Activated CD4-positive, alpha-beta T cell treated with anti-CD3 and anti-CD28 coated beads, Interleukin-10, Interleukin-2, amounts not matched to agents 100 ng/mL and 50 ng/mL, durations not matched to agents 16 hours and 8 hours (primary cell): ENCODE measurements around the gene F10.
"Not testable (repeated sequence)": the region's sequence is repeated elsewhere in the genome, so short reads cannot be mapped to it uniquely, and the experiment has no call there.

Experiments
- DNase-seq: peaks from one replicate; pipeline ENCODE4 v3.0.0-alpha.2; 2020

F10 gene

DNA sequence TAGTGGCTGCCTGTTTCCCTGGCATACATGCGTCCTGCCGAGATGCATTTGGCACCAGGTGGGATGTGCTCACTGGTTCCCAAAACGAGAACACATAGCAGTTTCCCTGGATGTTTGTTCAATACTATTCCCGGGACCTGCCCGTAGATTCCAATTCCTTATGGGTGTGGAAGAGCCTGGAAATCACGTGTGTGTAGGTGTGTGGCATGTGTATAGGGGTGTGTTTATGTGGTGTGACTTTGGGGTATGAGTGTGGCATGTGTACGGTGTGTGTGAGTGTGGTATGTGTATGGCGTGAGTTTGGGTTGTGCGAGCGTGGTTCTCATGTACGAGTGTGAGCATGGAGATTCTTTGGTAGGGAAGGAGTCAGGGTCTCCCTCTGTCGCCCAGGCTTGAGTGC lies 19.9 kb upstream of the F10 start:
- DNase-seq, result no peak

DNA sequence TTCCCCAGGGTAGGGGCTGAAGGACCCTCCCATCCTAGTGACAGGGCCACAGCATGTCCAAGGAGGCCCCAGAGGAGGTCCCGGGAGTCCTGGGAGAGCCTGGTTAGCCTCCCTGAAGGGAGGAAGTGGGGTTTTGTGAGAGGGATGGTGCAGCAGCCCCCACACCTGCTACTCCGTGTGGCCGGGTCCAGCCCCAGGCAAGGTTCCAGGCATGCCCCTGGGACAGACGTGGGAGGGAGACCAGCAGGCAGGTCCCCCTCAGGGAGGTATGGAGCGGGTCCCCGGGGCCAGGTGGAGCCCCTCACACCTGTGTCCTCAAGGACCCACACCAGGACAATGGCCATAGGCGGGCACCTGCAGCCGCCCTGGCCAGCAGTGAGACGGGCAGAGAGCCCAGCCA lies 19.0 kb upstream of the F10 start:
- DNase-seq, result no peak

DNA sequence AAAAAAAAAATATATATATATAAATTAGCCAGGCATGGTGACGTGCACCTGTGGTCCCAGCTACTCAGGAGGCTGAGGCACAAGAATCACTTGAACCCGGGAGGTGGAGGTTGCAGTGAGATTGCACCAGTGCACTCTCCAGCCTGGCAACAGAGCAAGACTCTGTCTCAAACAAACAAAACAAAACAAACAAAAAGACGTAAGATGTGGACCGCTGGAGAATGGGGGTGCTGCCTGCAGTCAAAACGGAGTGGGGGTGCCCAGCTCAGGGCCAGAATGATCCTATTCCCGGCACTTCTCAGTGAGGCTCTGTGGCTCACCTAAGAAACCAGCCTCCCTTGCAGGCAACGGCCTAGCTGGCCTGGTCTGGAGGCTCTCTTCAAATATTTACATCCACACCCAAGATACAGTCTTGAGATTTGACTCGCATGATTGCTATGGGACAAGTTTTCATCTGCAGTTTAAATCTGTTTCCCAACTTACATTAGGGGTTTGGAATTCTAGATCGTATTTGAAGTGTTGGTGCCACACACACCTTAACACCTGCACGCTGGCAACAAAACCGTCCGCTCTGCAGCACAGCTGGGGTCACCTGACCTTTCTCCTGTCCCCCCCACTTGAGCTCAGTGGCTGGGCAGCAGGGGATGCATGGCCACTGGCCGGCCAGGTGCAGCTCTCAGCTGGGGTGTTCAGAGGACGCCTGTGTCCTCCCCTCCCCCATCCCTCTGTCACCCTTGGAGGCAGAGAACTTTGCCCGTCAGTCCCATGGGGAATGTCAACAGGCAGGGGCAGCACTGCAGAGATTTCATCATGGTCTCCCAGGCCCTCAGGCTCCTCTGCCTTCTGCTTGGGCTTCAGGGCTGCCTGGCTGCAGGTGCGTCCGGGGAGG lies 17.3 kb upstream of the F10 start, which contains the start of gene F7:
Gene F7, plus strand, starts transcription at position 760 of the 889 bp plus-strand sequence. Its CDS starts 51 bp downstream, at position 811.
- no peak for DNase-seq

DNA sequence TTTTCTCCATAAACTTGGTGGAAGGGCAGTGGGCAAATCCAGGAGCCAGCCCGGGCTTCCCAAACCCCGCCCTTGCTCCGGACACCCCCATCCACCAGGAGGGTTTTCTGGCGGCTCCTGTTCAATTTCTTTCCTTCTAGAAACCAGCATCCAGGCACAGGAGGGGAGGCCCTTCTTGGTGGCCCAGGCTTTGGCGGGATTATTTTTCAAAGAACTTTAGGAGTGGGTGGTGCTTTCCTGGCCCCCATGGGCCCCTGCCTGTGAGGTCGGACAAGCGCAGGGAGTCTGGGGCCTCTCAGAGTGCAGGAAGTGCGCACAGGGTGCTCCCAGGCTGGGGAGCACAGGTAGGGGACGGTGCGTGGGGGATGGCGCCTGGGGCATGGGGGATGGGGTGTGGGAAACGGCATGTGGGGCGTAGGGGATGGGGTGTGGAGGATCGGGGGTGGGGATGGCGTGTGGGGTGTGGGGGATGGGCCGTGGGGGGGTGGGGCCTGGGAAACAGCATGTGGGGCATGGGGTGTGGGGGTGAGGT lies 16.6 kb upstream of the F10 start:
- no peak for DNase-seq

DNA sequence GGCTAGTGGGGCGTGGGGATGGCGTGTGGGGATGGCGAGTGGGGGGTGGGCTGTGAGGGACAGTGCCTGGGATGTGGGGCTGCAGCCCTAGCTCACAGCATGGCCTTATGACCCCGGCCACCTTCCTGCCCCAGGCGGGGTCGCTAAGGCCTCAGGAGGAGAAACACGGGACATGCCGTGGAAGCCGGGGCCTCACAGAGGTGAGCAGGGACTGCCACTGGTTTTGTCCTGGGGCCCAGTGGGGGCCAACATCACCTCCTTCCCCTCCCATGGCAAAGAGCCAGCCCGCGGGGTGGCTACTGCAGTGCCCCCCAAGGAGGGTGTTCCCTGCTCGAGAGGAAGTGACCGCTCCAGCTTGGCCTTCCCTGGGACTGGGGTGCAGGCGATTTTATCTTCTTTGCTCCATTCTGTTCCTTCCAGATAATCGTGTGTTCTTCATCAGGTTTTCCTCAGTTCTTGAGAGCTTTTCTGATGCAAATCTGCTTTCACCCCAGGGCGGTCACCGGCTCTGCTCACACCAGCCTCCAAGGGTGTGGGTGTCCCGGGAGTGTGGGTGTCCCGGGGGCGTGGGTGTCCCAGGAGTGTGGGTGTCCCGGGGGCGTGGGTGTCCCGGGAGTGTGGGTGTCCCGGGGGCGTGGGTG lies 15.8 kb upstream of the F10 start:
- no peak for DNase-seq

DNA sequence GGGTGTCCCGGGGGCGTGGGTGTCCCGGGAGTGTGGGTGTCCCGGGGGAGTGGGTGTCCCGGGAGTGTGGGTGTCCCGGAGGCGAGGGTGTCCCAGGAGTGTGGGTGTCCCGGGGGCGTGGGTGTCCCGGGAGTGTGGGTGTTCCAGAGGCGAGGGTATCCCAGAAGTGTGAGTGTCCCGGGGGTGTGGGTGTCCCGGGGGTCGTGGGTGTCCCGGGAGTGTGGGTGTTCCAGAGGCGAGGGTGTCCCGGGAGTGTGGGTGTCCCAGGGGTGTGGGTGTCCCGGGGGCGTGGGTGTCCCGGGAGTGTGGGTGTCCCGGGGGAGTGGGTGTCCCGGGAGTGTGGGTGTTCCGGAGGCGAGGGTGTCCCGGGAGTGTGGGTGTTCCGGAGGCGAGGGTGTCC lies 14.1 kb upstream of the F10 start:
- not testable (repeated sequence) for DNase-seq

DNA sequence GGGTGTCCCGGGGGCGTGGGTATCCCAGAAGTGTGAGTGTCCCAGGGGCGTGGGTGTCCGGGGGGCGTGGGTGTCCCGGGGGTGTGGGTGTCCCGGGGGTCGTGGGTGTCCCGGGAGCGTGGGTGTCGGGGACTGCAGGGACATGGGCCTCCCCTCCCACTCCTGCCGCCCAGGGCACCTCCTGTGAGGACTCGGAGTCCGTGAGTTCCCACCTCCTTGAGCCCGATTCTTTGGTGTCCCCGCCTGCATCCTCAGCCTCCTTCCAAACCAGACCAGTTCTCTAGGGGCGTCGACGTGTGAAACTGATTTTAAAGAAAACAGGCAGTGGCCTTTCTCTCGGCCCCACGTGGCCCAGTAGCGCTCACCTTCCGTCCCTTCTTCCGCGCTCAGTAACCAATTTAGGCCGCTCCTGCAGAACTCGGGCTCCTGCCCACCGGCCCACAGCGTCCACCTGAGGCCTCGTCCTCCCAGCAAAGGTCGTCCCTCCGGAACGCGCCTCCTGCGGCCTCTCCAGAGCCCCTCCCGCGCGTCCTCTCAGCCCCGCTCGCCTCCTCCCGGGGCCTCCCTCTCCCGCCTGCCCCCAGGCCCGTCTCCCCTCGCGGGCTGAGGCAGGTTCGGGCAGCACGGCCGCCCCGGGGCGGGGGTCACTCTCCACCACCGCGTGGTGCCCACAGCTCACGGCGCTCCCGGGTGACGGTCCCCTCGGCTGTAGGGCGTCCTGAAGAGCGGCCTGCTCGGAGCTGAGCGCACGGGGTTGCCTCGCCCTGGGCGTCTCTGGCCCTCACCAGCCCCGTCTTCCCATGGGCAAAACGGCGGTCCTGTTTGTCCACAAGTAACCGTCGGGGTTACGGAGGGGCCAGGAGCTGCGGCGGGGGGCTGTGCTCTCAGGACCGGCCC lies 13.2 kb upstream of the F10 start:
- no peak for DNase-seq

DNA sequence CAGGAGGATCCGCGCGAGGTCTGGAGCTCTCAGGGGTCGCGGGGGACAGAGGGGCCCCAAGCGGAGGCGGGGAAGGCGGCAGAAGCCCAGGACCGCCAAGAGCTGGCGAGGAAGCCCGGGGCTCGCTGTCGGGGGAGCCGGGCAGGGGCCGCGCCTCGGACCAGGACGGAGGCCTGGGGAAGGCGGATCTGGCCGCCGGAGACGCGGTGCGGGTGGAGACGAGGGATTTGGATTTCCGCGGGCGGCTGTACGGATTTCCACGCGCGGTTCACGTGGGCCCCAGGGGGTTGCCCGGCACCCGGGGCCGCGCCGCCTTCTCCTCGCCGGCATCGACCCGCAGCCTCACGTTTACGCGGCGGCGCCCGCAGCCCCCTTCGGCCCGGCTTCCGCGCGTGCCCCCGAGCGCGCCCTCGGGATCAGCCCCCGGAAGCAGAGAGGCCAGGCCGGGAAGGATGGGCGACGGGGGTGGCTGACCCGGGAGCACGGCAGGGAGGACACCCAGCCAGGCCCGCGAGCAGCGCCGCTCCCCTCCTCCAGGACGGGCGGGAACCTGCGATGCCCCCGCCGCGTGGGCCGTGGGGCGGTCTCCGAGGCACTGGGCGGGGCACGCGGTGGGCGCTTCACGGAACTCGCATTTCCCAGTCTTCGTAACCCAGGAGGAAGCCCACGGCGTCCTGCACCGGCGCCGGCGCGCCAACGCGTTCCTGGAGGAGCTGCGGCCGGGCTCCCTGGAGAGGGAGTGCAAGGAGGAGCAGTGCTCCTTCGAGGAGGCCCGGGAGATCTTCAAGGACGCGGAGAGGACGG lies 12.3 kb upstream of the F10 start:
- DNase-seq, result no peak

DNA sequence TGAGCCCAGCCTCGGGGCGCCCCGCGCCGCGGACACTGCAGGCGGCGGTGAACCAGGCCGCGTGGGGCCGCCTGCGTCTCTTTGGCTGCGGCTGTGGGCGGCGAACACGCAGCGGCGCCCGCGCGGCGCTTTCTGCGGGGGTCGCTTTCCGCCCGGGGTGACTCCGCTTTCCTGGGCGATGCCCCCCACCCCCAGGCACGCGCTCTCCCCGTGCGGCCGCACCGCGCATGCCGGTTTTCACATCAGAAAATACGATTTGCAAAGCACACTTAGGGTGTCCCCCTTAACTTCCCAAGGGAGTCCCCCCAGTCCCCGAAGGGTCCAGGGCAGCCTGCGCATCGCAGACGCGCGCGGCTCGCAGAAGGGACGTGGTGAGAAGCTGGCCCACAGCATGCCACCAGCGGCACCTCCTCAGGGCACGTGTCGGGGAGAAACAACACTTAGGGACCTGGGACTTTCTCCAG lies 11.7 kb upstream of the F10 start:
- DNase-seq, result no peak

DNA sequence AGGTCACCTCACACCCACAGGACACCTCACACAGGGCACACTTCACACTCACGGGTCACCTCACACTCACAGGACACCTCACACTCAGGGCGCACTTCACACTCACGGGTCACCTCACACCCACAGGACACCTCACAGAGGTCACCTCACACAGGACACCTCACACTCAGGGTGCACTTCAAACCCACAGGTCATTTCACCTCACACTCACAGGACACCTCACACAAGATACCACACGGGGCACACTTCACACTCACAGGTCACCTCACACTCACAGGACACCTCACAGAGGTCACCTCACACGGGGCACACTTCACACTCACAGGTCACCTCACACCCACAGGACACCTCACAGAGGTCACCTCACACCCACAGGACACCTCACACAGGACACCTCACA lies 10.8 kb upstream of the F10 start:
- DNase-seq, result not testable (repeated sequence)

DNA sequence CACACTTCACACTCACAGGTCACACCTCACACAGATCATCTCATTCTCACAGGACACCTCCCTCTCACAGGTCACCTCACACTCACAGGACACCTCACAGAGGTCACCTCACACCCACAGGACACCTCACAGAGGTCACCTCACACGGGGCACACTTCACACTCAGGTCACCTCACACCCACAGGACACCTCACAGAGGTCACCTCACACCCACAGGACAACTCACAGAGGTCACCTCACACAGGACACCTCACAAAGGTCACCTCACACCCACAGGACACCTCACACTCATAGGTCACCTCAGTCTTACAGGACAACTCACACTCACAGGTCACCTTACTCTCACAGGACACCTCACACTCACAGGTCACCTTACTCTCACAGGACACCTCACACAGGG lies 10.1 kb upstream of the F10 start:
- not testable (repeated sequence) for DNase-seq

DNA sequence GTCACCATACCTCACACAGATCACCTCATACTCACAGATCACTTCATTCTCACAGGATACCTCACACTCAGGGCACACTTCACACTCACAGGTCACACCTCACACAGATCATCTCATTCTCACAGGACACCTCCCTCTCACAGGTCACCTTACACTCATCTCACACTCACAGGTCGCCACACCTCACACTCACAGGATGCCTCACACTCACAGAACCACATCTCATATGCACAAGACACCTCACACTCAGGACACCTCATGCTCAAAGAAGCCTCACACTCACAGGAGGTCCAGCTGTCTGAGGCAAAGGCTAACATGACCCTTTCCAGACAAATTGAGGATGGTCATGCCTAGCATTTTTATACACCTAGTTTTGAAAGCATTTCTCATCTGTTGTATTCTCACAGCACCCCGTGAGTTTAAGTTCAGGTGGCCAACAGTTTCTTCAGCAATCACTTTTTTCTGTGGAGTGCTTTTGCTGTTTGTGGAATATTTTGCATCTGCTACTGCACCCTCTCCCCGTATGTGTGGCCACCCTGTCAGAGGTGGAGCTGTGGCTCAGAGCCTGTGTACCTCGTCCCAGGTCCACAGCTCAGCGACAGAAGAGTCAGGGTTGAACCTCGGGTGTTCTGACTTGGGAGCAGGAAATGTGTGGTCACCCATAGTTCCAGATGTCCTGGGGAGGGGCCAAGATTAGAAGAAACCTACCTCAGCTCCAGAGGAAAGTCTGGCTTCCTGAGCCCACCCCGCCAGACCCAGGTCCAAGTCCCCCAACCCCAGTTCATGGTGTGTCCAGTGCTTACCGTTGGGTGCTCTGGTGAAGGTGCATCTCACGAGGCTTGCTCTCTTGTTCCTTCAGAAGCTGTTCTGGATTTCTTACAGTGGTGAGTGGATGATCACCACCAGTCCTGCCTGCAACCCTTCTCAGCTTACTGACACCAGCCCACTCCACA lies 9.4 kb upstream of the F10 start:
- DNase-seq, result no peak

DNA sequence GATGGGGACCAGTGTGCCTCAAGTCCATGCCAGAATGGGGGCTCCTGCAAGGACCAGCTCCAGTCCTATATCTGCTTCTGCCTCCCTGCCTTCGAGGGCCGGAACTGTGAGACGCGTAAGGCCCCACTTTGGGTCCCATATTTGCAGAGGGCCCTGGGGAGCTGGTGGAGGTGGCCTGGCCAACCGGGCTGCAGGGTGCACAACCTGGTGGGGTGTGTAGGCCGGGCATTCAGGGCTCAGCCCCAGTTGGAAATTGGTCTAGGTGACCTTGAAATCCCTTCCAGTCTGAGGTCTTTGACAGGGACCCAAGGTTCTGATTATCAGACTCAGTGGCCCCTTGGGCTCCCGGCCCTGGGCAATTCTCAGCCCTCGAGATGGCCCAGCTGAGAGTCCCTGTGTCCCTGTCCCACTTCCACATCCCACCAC lies 8.7 kb upstream of the F10 start:
- no peak for DNase-seq

DNA sequence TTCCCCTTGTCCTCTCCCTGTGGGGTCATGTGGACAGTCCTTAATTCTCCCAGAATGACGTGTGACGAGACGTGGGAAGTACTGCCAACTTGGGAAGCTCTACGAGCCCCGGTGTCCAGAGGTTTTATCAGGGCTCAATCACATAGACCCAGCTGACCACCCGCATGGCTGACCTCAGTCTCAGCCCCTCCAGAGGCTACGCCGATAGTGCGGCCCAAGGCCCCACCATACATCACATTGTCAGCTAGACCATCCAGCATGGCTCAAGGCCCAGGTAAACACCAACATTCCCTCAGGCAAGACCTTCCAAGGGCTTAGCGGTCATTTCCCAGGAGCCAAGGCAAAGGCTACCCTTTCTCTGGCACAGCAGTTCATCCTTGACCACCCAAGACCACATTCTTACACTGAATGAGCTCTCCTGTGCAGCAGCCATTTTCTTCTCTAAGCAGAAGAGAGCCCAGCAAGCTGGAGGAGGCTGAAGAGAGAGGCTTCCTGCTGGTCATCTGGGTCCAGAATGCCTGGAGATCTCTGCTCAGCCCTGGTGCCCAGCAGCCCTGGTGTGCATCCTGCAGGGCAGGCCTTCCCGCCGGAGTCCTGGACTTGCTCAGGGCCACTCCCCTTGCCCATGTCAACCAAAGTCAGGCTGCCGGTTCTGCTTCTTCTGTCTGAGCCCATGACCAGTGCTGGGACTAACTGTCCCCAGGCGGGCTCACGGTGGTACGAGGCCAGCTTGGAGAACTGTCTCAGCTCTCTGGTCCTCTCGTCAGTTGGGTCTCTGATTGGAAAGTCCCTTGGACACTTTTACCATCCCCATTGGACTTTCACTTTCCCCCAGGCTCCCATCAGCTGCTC lies 7.9 kb upstream of the F10 start:
- DNase-seq, result no peak

DNA sequence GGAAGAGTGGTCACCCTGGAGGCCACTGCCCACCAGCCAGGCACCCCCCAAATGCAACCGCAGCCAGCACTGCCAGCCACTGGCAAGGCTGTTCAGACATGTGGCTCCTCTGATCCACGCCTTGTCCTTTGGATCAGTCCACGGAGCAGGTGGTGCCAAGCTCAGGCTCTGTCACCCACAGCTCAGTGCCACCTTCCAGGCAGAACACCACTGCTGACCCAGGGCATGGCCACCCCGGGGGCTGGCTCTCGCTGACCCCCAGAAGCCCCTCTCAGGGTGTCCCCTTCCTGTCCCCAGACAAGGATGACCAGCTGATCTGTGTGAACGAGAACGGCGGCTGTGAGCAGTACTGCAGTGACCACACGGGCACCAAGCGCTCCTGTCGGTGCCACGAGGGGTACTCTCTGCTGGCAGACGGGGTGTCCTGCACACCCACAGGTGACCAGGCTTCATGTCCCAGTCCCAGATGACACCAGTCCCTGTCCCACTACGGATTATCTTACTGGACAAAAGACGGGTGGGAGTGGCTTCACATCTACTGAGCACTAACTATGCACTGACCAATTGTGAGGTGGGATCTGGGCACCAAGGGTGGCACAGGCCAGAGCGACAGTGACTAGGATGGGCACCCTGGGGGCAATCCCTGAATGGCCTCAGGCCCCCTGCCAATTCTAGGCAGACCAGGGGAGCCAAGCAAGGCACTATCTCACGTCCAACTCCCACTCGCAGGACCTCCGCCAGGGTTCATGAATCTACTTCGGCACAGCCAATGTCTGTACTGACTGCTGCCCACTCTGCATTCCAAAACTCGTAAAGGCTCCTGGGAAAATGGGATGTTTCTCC lies 7.0 kb upstream of the F10 start:
- no peak for DNase-seq

DNA sequence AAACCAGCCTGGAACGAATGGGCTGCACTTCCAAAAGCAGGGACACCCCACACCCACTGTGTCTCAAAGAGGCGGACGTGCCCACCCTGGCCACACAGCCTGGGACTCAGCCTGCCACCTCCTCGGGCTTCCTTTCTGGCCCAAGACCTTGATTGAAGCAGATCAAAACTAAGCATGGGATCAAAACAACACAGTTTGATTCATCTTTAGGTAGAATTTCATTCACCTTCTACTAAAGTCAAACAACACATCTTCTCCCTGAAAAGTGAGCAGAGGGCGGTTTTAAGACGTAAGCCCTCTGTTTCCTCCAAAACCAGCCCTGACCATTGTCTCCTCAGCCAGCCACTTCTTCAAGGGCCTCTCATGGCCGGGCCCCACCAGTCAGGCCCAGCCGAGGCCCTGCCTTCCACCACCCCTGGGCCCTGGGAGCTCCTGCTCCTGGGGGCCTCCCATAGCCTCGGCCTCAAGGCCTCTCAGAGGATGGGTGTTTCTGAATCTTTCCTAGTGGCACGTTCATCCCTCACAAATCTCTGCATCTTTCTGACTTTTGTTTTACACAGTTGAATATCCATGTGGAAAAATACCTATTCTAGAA lies 6.3 kb upstream of the F10 start:
- no peak for DNase-seq

DNA sequence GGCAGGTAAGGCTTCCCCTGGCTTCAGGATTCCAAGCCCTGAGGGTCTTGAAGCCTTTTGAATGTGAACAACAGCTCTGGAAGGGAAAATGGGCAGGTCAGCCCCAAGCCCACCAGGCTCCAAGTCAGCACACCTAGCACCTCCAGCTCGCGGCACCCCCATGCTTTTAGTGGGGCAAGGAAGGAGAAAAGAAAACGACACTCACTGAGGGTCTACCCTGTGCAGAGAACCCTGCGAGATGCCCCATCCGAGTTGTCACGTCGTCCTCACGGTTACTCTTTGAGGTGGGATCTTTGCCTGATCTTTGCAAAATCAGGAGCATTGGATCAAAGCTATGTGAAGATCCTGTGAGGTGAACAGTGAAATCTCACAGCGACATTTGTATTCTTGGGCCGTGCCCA lies 5.7 kb upstream of the F10 start:
- no peak for DNase-seq

DNA sequence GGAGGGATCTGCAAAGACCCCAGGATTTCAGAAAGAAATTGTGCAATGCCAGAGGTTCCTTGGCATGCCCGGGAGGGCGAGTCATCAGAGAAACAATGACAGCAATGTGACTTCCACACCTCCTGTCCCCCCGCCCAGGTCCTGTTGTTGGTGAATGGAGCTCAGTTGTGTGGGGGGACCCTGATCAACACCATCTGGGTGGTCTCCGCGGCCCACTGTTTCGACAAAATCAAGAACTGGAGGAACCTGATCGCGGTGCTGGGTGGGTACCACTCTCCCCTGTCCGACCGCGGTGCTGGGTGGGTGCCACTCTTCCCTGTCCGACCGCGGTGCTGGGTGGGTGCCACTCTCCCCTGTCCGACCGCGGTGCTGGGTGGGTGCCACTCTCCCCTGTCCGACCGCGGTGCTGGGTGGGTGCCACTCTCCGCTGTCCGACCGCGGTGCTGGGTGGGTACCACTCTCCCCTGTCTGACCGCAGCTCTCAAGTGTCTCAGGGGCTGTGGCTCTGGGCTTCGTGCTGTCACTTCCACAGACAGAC lies 5.2 kb upstream of the F10 start:
- no peak for DNase-seq
